Loucy (cell line): Measurements from ENCODE around the gene COL13A1.

Experiments used
- CTCF ChIP-seq: fragments of 200-600 bp; sonication (generic); conservative IDR thresholded peaks from 2 replicates; pipeline ENCODE4 v1.5.1; 2014; ENCODE audit warnings: mild to moderate bottlenecking, antibody characterized with exemption, low read length
- EZH2phosphoT487 ChIP-seq: fragments of 200-600 bp; IDR thresholded peaks from 2 replicates; pipeline ENCODE4 v1.6.1; 2018; ENCODE audit warnings: antibody characterized with exemption, mild to moderate bottlenecking, moderate library complexity, borderline replicate concordance

GRCh38 chr10:69910561-69910960 lies 108.9 kb downstream of the COL13A1 start:
- TF ChIP-seq CTCF (no peak), EZH2phosphoT487 (no peak)
